Muscle of arm (tissue), 14 donors: ENCODE measurements around the gene C20orf144. TPM values are rescaled to one million over a fixed set of nuclear protein-coding genes. Genes with fewer than 3 reads are reported as not detected.
"Not testable (repeated sequence)": the region's sequence is repeated elsewhere in the genome, so short reads cannot be mapped to it uniquely, and the experiment has no call there.

Experiments
- DNase-seq: peaks from one replicate; pipeline ENCODE4 v3.0.0-alpha.2; 2013
- long read RNA-seq, 11 donors: transcript quantifications; one replicate each; lab custom pipeline, GENCODE V29; 2026
- polyA plus RNA-seq, 12 donors: library from polyadenylated mRNA; unstranded; fragments of 120-200 nt; gene quantifications; one replicate each; pipeline ENCODE4 v1.2.1, GENCODE V29; 2013; ENCODE audit not compliant: insufficient read length in 12 of 12

The C20orf144 gene
- under 1 TPM in 9 of 12 donors, not detected in 3; 0.10 to 0.34 (median 0.18) TPM for polyA plus RNA-seq
- long read RNA-seq, donor 1 = 0 reads
- long read RNA-seq, donor 2 = 0 reads
- long read RNA-seq, donor 3, partial matches to known transcripts = 0 of 1 reads
- long read RNA-seq, donor 3, other reads (novel, unspliced or antisense) = 0 of 1 reads
- long read RNA-seq, donor 4, partial matches to known transcripts = 0 of 1 reads
- long read RNA-seq, donor 4, other reads (novel, unspliced or antisense) = 0 of 1 reads
- long read RNA-seq, donor 5, partial matches to known transcripts = 30 of 30 reads
- long read RNA-seq, donor 5, other reads (novel, unspliced or antisense) = 0 of 30 reads
- long read RNA-seq, donor 6 = 0 reads
- long read RNA-seq, donor 7 = 0 reads
- long read RNA-seq, donor 8, partial matches to known transcripts = 6 of 16 reads
- long read RNA-seq, donor 8, other reads (novel, unspliced or antisense) = 8 of 16 reads
- long read RNA-seq, donor 9 = 0 reads
- long read RNA-seq, donor 10 = 0 reads
- long read RNA-seq, donor 11 = 0 reads

GRCh38 chr20:33662172-33662571 is at the start of gene C20orf144:
Gene C20orf144 (plus strand): TSS chr20:33662327. CDS start chr20:33662346, 19 bp downstream.
- no peak for DNase-seq

DNA sequence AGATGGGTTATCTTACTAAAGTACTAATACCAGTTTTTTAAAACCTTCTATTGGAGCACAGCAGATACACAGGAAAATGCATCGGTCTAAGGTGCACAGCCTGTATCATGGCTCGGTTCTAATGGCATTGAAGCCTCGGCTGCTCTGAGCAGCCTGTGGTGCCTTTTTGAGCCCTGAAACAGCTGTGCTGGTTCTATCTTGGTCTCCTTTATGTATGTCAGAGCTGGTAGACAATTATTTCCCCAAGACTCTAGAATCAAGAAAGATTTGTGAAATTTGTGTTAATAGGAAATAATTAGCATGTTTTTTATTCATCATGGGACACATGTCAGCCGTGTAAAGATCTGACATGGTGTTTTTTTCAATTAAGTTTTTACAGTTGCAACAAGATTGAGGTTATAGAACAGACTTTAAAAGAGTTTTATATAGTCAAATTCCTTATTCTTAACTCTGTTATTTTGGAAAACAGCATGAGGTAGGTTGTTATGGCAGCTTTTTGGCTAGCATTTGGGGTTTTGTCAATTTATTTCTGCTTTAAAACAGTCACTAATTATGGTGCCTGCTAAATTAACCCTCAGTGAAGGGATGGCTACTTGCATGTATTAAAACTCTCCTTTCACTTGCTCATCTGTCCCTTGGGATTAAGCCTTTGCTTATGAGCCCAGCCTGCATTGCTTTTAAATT is 40.3 kb upstream of the C20orf144 start:
- DNase-seq = no peak

DNA sequence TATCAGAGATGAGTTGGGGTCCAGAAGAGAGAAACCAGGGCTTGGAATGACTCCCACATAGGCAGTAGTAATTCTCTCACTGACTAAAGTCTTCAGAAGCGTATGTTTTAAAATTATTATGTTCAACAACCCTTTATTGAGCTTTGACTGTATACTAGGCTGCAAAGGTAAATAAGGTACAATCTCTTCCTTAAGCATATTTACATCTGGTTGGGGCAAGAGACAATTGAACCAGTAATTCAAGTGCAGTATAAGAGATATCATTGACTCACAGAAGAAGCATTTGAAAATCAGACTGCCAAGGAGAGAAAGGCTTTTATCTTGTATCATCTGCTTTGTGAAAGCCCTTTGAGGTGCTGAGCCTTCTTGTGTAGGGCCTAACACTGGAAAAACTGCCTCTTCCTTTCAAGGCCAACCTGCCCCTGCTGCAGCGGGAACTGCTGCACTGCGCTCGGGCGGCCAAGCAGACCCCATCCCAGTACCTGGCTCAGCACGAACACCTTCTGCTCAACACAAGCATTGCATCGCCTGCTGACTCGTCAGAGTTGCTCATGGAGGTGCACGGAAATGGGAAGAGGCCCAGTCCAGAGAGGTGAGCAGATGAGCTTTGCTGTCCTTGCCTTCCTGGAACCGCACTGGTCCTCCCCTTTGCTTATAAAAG is 39.3 kb upstream of the C20orf144 start:
- DNase-seq = no peak

GRCh38 chr20:33624399-33624798 is 37.7 kb upstream of the C20orf144 start:
- DNase-seq = no peak

DNA sequence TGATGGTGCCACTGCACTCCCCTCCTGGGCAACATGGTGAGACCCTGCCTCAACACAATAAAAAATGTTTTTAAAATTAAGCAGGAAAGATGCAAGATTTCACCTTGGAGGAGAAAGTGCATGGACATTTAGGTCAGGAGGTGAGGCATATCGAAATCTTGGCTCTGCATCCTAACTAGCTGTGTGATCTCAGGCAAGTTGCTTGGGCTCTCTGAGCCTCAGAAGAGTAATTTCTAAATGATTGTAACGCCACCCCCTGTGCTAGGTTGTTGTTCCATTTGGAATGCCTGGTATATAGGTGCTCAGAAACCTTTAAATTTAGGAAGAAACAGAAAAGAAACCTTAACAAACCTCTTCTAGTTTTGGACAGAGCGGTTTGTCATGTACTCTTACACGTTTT is 35.9 kb upstream of the C20orf144 start:
- DNase-seq = no peak

- no peak for DNase-seq
Observed at GRCh38 chr20:33627577-33628216, 34.4 kb upstream of the C20orf144 start.

GRCh38 chr20:33629533-33629932 is 32.6 kb upstream of the C20orf144 start:
- no peak for DNase-seq

- no peak for DNase-seq
Observed at GRCh38 chr20:33629979-33630378, 32.1 kb upstream of the C20orf144 start.

DNA sequence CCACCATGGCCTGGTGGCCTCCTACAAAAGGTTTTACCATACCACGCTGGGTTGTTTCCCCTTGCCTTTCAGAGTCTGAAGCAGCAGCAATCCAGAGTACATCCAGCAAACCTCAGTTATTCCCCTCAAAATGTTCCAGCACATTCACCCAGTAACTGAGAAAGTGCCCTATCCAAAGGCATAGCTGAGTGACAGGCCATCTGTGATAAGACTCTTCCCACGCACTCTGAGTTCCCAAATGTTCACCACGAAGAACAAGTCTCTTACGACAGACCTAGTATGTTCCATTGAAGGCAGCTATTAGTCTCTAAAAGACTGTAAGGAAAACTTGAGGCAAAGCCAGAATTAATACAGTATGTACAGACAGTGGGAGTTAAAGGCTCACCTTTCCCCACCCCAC is 31.6 kb upstream of the C20orf144 start:
- DNase-seq = no peak

GRCh38 chr20:33631910-33632309 is 30.2 kb upstream of the C20orf144 start:
- DNase-seq = not testable (repeated sequence)

DNA sequence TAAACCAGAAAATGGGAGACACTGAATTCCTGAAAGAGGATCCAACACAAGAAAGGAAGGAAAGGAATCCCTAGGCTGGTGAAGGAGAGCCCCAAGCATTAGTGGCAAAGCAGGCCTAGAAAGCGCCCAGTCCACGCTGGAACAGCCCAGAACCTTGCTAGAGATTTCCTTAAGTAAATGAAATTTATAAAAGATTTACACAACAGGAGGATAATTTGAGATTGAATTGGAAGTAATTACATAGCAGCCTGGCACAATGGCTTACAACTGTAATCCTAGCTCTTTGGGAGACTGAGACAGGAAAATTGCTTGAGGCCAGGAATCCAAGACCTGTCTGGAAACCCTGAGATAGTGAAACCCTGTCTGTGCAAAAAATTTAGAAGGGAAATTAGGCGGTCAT is 26.8 kb upstream of the C20orf144 start:
- no peak for DNase-seq

GRCh38 chr20:33636776-33637175 is 25.4 kb upstream of the C20orf144 start:
- DNase-seq = no peak

- DNase-seq = no peak
Observed at GRCh38 chr20:33640287-33640686, 21.8 kb upstream of the C20orf144 start.

- no peak for DNase-seq
Observed at GRCh38 chr20:33644313-33645071, 17.6 kb upstream of the C20orf144 start.

- DNase-seq = no peak
Observed at GRCh38 chr20:33645072-33645358, 17.1 kb upstream of the C20orf144 start.

DNA sequence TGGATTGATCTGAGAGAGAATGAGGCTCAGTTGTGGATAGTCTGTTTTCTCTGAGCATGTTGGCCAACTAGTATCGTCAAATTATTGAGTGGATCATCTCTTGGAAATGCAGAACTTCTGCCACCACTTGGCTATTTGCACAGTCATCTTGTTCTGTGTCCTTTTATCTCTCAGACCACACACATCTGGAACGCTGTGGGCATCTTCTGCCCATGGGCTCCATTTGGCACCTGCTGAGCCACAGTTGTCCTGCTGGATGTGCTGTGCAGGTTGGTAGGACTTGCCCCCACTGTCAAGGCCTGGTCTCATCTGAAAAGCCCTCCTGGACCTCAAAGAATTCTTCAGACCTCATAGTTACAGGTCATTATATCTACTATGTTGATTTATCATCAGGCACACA is 16.7 kb upstream of the C20orf144 start:
- no peak for DNase-seq

DNA sequence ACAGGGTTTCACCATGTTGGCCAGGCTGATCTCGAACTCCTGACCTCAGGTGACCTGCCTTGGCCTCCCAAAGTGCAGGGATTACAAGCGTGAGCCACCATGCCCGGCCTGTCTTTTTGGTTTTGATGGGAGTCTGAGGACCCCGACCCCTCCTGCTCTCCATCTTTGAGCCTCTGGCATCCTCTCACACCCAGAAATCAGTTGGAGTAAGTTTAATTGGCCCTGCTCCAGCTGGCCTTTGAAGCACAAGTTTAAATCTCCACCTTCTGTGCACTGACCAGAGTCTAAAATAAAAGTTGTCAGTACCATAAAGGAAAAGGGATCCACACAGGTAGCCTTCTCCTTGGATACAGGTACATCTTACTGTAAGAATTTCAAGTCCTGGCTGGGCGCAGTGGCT is 15.9 kb upstream of the C20orf144 start:
- no peak for DNase-seq

GRCh38 chr20:33646959-33647602 is 15.0 kb upstream of the C20orf144 start:
- not testable (repeated sequence) for DNase-seq

GRCh38 chr20:33647603-33648395 is 14.3 kb upstream of the C20orf144 start:
- DNase-seq = no peak

- no peak for DNase-seq
Observed at GRCh38 chr20:33648396-33649004, 13.6 kb upstream of the C20orf144 start.
